Skeletal muscle satellite cell (primary cell): ENCODE results near the gene TP53INP2.
A peak's percentile ranks its signal among the peaks of the same experiment; 100 is the strongest.

Experiments used
- H3K27me3 ChIP-seq: 2 replicates; pipeline ENCODE4 v1.7.0; 2013; ENCODE audit warnings: low read length; ENCODE audit not compliant: control insufficient read depth, insufficient read depth
- H3K36me3 ChIP-seq: 2 replicates; pipeline ENCODE4 v1.7.0; 2013; ENCODE audit warnings: mild to moderate bottlenecking, control low read depth, low read length; ENCODE audit not compliant: insufficient read depth
- H3K4me1 ChIP-seq: 2 replicates; pipeline ENCODE4 v1.7.0; 2013; ENCODE audit warnings: low read length; ENCODE audit not compliant: control insufficient read depth, insufficient read depth
- H3K4me2 ChIP-seq: 2 replicates; pipeline ENCODE4 v1.7.0; 2013; ENCODE audit warnings: mild to moderate bottlenecking, low read length
- H3K4me3 ChIP-seq: 2 replicates; pipeline ENCODE4 v1.7.0; 2013; ENCODE audit warnings: low read length
- H3K9ac ChIP-seq: 2 replicates; pipeline ENCODE4 v1.7.0; 2013; ENCODE audit warnings: mild to moderate bottlenecking, low read depth, low read length, moderate library complexity
- H3K9me3 ChIP-seq: replicated peaks from 2 replicates; pipeline ENCODE4 v1.7.0; 2013; ENCODE audit warnings: mild to moderate bottlenecking, control low read depth, low read length

The TP53INP2 gene

GRCh38 chr20:34680586-34681175, 23.5 kb upstream of the TP53INP2 start:
- H3K27me3 ChIP-seq = peaks cover 3% of the 10 kb centered on the region
- H3K9ac ChIP-seq = no peak overlapping the region
- no peak overlapping the region for H3K4me2 ChIP-seq
- H3K9me3 ChIP-seq = no peaks in the 10 kb centered on the region
- H3K4me3 ChIP-seq = no peak overlapping the region
- peaks cover 5% of the 10 kb centered on the region for H3K4me1 ChIP-seq
- H3K36me3 ChIP-seq = no peaks in the 10 kb centered on the region

- Histone ChIP-seq H3K9ac (no peak overlapping the region), H3K27me3 (peaks cover 3% of the 10 kb centered on the region), H3K4me1 (no peaks in the 10 kb centered on the region), H3K36me3 (no peaks in the 10 kb centered on the region), H3K4me2 (no peak overlapping the region), H3K9me3 (no peaks in the 10 kb centered on the region), H3K4me3 (no peak overlapping the region)
Observed at GRCh38 chr20:34683667-34684066, 20.5 kb upstream of the TP53INP2 start.

GRCh38 chr20:34689486-34689885, 14.7 kb upstream of the TP53INP2 start:
- H3K9me3 ChIP-seq = no peaks in the 10 kb centered on the region
- no peaks in the 10 kb centered on the region for H3K36me3 ChIP-seq
- no peak overlapping the region for H3K9ac ChIP-seq
- H3K27me3 ChIP-seq = peaks cover 3% of the 10 kb centered on the region
- no peak overlapping the region for H3K4me2 ChIP-seq
- no peak overlapping the region for H3K4me3 ChIP-seq
- no peaks in the 10 kb centered on the region for H3K4me1 ChIP-seq

- no peaks in the 10 kb centered on the region for H3K36me3 ChIP-seq
- H3K27me3 ChIP-seq = peaks cover 2% of the 10 kb centered on the region
- no peak overlapping the region for H3K9ac ChIP-seq
- H3K4me2 ChIP-seq = no peak overlapping the region
- H3K9me3 ChIP-seq = no peaks in the 10 kb centered on the region
- no peak overlapping the region for H3K4me3 ChIP-seq
- H3K4me1 ChIP-seq = no peaks in the 10 kb centered on the region
Observed at GRCh38 chr20:34691838-34692237, 12.3 kb upstream of the TP53INP2 start.

- Histone ChIP-seq H3K9ac (no peak overlapping the region), H3K27me3 (peaks cover 11% of the 10 kb centered on the region), H3K9me3 (no peaks in the 10 kb centered on the region), H3K4me1 (no peaks in the 10 kb centered on the region), H3K4me2 (no peak overlapping the region), H3K36me3 (no peaks in the 10 kb centered on the region), H3K4me3 (no peak overlapping the region)
Observed at GRCh38 chr20:34693414-34693813, 10.7 kb upstream of the TP53INP2 start.

GRCh38 chr20:34701405-34702085, 2.6 kb upstream of the TP53INP2 start:
- peaks cover 14% of the 10 kb centered on the region for H3K4me1 ChIP-seq
- H3K4me3 ChIP-seq = no peak overlapping the region
- H3K27me3 ChIP-seq = peaks cover 25% of the 10 kb centered on the region
- H3K4me2 ChIP-seq = no peak overlapping the region
- no peak overlapping the region for H3K9ac ChIP-seq
- H3K36me3 ChIP-seq = no peaks in the 10 kb centered on the region
- no peaks in the 10 kb centered on the region for H3K9me3 ChIP-seq

GRCh38 chr20:34703061-34703423, 1.1 kb upstream of the TP53INP2 start:
- Histone ChIP-seq H3K4me1 (peaks cover 14% of the 10 kb centered on the region), H3K9ac (no peak overlapping the region), H3K4me2 (peak overlapping the region; percentile 99), H3K36me3 (no peaks in the 10 kb centered on the region), H3K9me3 (no peaks in the 10 kb centered on the region), H3K4me3 (peak overlapping the region; percentile 90), H3K27me3 (peaks cover 17% of the 10 kb centered on the region)

- Histone ChIP-seq H3K9me3 (no peaks in the 10 kb centered on the region), H3K9ac (peak overlapping the region; percentile 99), H3K4me2 (peak overlapping the region; percentile 99), H3K36me3 (no peaks in the 10 kb centered on the region), H3K4me3 (peak overlapping the region; percentile 90), H3K27me3 (peaks cover 12% of the 10 kb centered on the region), H3K4me1 (peaks cover 14% of the 10 kb centered on the region)
Observed at GRCh38 chr20:34703424-34704176, 544 bp upstream of the TP53INP2 start.

GRCh38 chr20:34705008-34705396, 858 bp downstream of the TP53INP2 start:
- Histone ChIP-seq H3K36me3 (no peaks in the 10 kb centered on the region), H3K4me2 (peak overlapping the region; percentile 99), H3K4me3 (peak overlapping the region; percentile 90), H3K9ac (peak overlapping the region; percentile 99), H3K27me3 (peaks cover 9% of the 10 kb centered on the region), H3K4me1 (peaks cover 21% of the 10 kb centered on the region), H3K9me3 (no peaks in the 10 kb centered on the region)

GRCh38 chr20:34705397-34706301, 1.5 kb downstream of the TP53INP2 start:
- Histone ChIP-seq H3K4me2 (peak overlapping the region; percentile 99), H3K9ac (peak overlapping the region; percentile 99), H3K4me1 (peaks cover 27% of the 10 kb centered on the region), H3K4me3 (peak overlapping the region; percentile 90), H3K9me3 (no peaks in the 10 kb centered on the region), H3K36me3 (peaks cover 2% of the 10 kb centered on the region), H3K27me3 (peaks cover 9% of the 10 kb centered on the region)

GRCh38 chr20:34706302-34706875, 2.2 kb downstream of the TP53INP2 start:
- Histone ChIP-seq H3K9me3 (no peaks in the 10 kb centered on the region), H3K36me3 (peaks cover 8% of the 10 kb centered on the region), H3K4me3 (no peak overlapping the region), H3K4me2 (no peak overlapping the region), H3K27me3 (peaks cover 8% of the 10 kb centered on the region), H3K4me1 (peaks cover 28% of the 10 kb centered on the region), H3K9ac (no peak overlapping the region)
